T-cell (primary cell): ENCODE measurements around the gene MAMDC2. TPM values are rescaled to one million over a fixed set of nuclear protein-coding genes. Genes with fewer than 3 reads are reported as not detected.

Experiments
- ATAC-seq, 4 experiments: fragments of 200-7000 bp in 3 of 4; fragments of 150-1000 bp in 1 of 4; cut with Tn5 transposase; replicated peaks in 1 of 4; 1 replicate in 3 of 4; 2 replicates in 1 of 4; pipeline ENCODE4 v1.10.0; 2021; ENCODE audit warnings: moderate library complexity in 3 of 4, mild to moderate bottlenecking in 2 of 4, moderate number of reproducible peaks in 1 of 4
- CTCF ChIA-PET, 2 donors: fragments of 300-600 bp; sonication (Branson Sonifier 250); formaldehyde crosslinking; loops; one replicate each; lab custom pipeline; 2022; ENCODE audit warnings: antibody characterized with exemption in 2 of 2; lab: Charles Lee
- POLR2A ChIA-PET, 2 donors: fragments of 300-600 bp; sonication (Branson Sonifier 250); formaldehyde crosslinking; loops; one replicate each; lab custom pipeline; 2022; ENCODE audit warnings: antibody characterized with exemption in 2 of 2; lab: Charles Lee
- DNase-seq, 35 experiments: peaks; one replicate each; pipeline versions ENCODE4 v3.0.0 to v3.0.0-alpha.2; 2013 to 2023
- H3K27ac ChIP-seq: one replicate; pipeline ENCODE4 v1.5.1; 2013; ENCODE audit warnings: low read length
- H3K27me3 ChIP-seq, 2 experiments: replicated peaks in 1 of 2; 1 replicate in 1 of 2; 2 replicates in 1 of 2; pipeline versions ENCODE4 v1.6.1 to v1.7.0; 2013; ENCODE audit warnings: low read length in 1 of 2, mixed read lengths in 1 of 2; ENCODE audit not compliant: control insufficient read depth in 2 of 2, insufficient read depth in 2 of 2; ENCODE audit errors: extremely low read depth in 1 of 2
- H3K36me3 ChIP-seq, 2 donors: 1 replicate in 1 of 2; 2 replicates in 1 of 2; pipeline versions ENCODE4 v1.6.1 to v1.7.0; 2013; ENCODE audit warnings: low read length in 1 of 2; ENCODE audit not compliant: control insufficient read depth in 2 of 2, insufficient read depth in 1 of 2; ENCODE audit errors: extremely low read depth in 1 of 2
- H3K4me1 ChIP-seq, 2 experiments: 1 replicate in 1 of 2; 2 replicates in 1 of 2; pipeline versions ENCODE4 v1.6.1 to v1.7.0; 2013; ENCODE audit warnings: low read length in 2 of 2, mixed read lengths in 1 of 2; ENCODE audit not compliant: insufficient read depth in 2 of 2, control insufficient read depth in 1 of 2; ENCODE audit errors: extremely low read depth in 1 of 2
- H3K4me3 ChIP-seq, 2 donors: 1 replicate in 1 of 2; 2 replicates in 1 of 2; pipeline versions ENCODE4 v1.5.1 to v1.7.0; 2013; ENCODE audit warnings: mild to moderate bottlenecking in 2 of 2, low read length in 1 of 2, moderate library complexity in 1 of 2; ENCODE audit not compliant: control insufficient read depth in 1 of 2; ENCODE audit errors: extremely low read depth in 1 of 2
- H3K9me3 ChIP-seq: 2 replicates; pipeline ENCODE4 v1.7.0; 2013
- H3K27ac Mint-ChIP-seq, 2 donors: one replicate each; pipeline ENCODE4 v1.8.0; 2020 to 2021; ENCODE audit warnings: mild to moderate bottlenecking in 2 of 2, mixed read lengths in 2 of 2
- H3K27me3 Mint-ChIP-seq, 2 donors: one replicate each; pipeline ENCODE4 v1.8.0; 2021 to 2022; ENCODE audit warnings: mixed read lengths in 2 of 2
- H3K36me3 Mint-ChIP-seq: one replicate; pipeline ENCODE4 v1.8.0; 2021; ENCODE audit warnings: mixed read lengths
- H3K4me1 Mint-ChIP-seq, 3 donors: one replicate each; pipeline ENCODE4 v1.8.0; 2020 to 2022; ENCODE audit warnings: mixed read lengths in 3 of 3, mild to moderate bottlenecking in 1 of 3
- H3K4me3 Mint-ChIP-seq, 3 donors: one replicate each; pipeline ENCODE4 v1.8.0; 2020 to 2022; ENCODE audit warnings: mild to moderate bottlenecking in 3 of 3, mixed read lengths in 3 of 3, moderate library complexity in 3 of 3
- H3K9me3 Mint-ChIP-seq, 3 donors: one replicate each; pipeline ENCODE4 v1.8.0; 2020 to 2022; ENCODE audit warnings: mixed read lengths in 3 of 3
- WGBS: methylation state at CpG from one replicate; pipeline ENCODE4 v1.1.5; 2013; ENCODE audit warnings: missing lambda C conversion rate; ENCODE audit not compliant: insufficient coverage; 5-methylcytosine and 5-hydroxymethylcytosine counted together
- total RNA-seq, 35 experiments: library from RNA in 6 of 35; stranded (reverse) in 6 of 35; fragments of 120-200 nt in 1 of 35; gene quantifications; one replicate each; pipeline versions ENCODE4 v1.2.1 to v1.2.4 and lab custom pipeline; 2013 to 2026

MAMDC2 gene
- total RNA-seq, 5 donors from 2014 or later (not counting 1 experiment from before 2014, with no cell fraction given), result 0.09 to 0.19 (median 0.12) TPM; not detected in 2

- H3K9me3 Mint-ChIP-seq, result no peaks in the 10 kb centered on the region
- POLR2A ChIA-PET, result interaction anchor here in 1 of 2 donors (0.5 kb wide), 1 partner anchor 94 kb away, joined by 4 read pairs; no protein-coding TSS in a partner anchor
- H3K27me3 Mint-ChIP-seq, result peaks cover 11 to 32% of the 10 kb centered on the region in 2 donors
- Histone ChIP-seq H3K4me1 (no peaks in the 10 kb centered on the region), H3K27me3 (no peaks in the 10 kb centered on the region), H3K9me3 (no peaks in the 10 kb centered on the region), H3K4me3 (no peak overlapping the region), H3K36me3 (no peaks in the 10 kb centered on the region), H3K27ac (no peak overlapping the region)
- H3K4me3 Mint-ChIP-seq, result no peak overlapping the region
- CTCF ChIA-PET, result no interaction called here
- H3K36me3 Mint-ChIP-seq, result no peaks in the 10 kb centered on the region
- H3K27ac Mint-ChIP-seq, result no peak overlapping the region
- ATAC-seq (no peak), DNase-seq (no peak)
- WGBS, result no CpG with 5 or more reads among the region's 2 CpGs
- peaks cover 0 to 4% (median 0%) of the 10 kb centered on the region in 3 donors for H3K4me1 Mint-ChIP-seq
Measured at GRCh38 chr9:70079417-70080037, 35.9 kb downstream of the MAMDC2 start.

GRCh38 chr9:70080481-70081119 is 37.0 kb downstream of the MAMDC2 start:
- peaks cover 0 to 4% (median 0%) of the 10 kb centered on the region in 3 donors for H3K4me1 Mint-ChIP-seq
- H3K36me3 Mint-ChIP-seq, result no peaks in the 10 kb centered on the region
- Histone ChIP-seq H3K4me1 (no peaks in the 10 kb centered on the region), H3K9me3 (no peaks in the 10 kb centered on the region), H3K36me3 (no peaks in the 10 kb centered on the region), H3K4me3 (no peak overlapping the region), H3K27me3 (no peaks in the 10 kb centered on the region), H3K27ac (no peak overlapping the region)
- no peak overlapping the region for H3K4me3 Mint-ChIP-seq
- DNase-seq (no peak), ATAC-seq (no peak)
- no peak overlapping the region for H3K27ac Mint-ChIP-seq
- peaks cover 16 to 33% of the 10 kb centered on the region in 2 donors for H3K27me3 Mint-ChIP-seq
- CTCF ChIA-PET, result interaction anchor here in 1 of 2 donors (1.4 kb wide), 1 partner anchor 32 kb away, joined by 3 read pairs; no protein-coding TSS in a partner anchor
- POLR2A ChIA-PET, result no interaction called here
- WGBS, result 20% methylated on average over 3 of the region's 5 CpGs
- H3K9me3 Mint-ChIP-seq, result no peaks in the 10 kb centered on the region

GRCh38 chr9:70081120-70081495 is 37.5 kb downstream of the MAMDC2 start:
- POLR2A ChIA-PET, result interaction anchor here in 1 of 2 donors (0.6 kb wide), 1 partner anchor 16 kb away, joined by 3 read pairs; no protein-coding TSS in a partner anchor
- Mint-ChIP-seq H3K36me3 (no peaks in the 10 kb centered on the region), H3K4me3 (no peak overlapping the region), H3K4me1 (peaks cover 0 to 4% (median 0%) of the 10 kb centered on the region in 3 donors), H3K27me3 (peaks cover 16 to 29% of the 10 kb centered on the region in 2 donors), H3K27ac (no peak overlapping the region), H3K9me3 (no peaks in the 10 kb centered on the region)
- no peak overlapping the region for H3K4me3 ChIP-seq
- no peaks in the 10 kb centered on the region for H3K36me3 ChIP-seq
- H3K9me3 ChIP-seq, result no peaks in the 10 kb centered on the region
- 0% methylated on average over 1 of the region's 1 CpG for WGBS
- no peaks in the 10 kb centered on the region for H3K27me3 ChIP-seq
- H3K27ac ChIP-seq, result no peak overlapping the region
- ATAC-seq (no peak), DNase-seq (no peak)
- CTCF ChIA-PET, result interaction anchor here in 1 of 2 donors (0.5 to 1.4 kb wide), 2 partner anchors 32 to 38 kb away, joined by 3 read pairs; no protein-coding TSS in a partner anchor
- no peaks in the 10 kb centered on the region for H3K4me1 ChIP-seq

- Mint-ChIP-seq H3K27me3 (peaks cover 16 to 36% of the 10 kb centered on the region in 2 donors), H3K36me3 (no peaks in the 10 kb centered on the region), H3K4me1 (peaks cover 0 to 4% (median 0%) of the 10 kb centered on the region in 3 donors), H3K27ac (no peak overlapping the region), H3K4me3 (no peak overlapping the region), H3K9me3 (no peaks in the 10 kb centered on the region)
- WGBS, result no CpG with 5 or more reads among the region's 1 CpG
- DNase-seq, result no peak
- Histone ChIP-seq H3K36me3 (no peaks in the 10 kb centered on the region), H3K4me3 (no peak overlapping the region), H3K9me3 (no peaks in the 10 kb centered on the region), H3K27ac (no peak overlapping the region), H3K27me3 (no peaks in the 10 kb centered on the region), H3K4me1 (no peaks in the 10 kb centered on the region)
- CTCF ChIA-PET, result no interaction called here
- ATAC-seq, result no peak
- POLR2A ChIA-PET, result no interaction called here
Measured at GRCh38 chr9:70083429-70083828, 39.8 kb downstream of the MAMDC2 start.

- Mint-ChIP-seq H3K4me1 (peaks cover 0 to 4% (median 0%) of the 10 kb centered on the region in 3 donors), H3K4me3 (no peak overlapping the region), H3K27me3 (peaks cover 20 to 38% of the 10 kb centered on the region in 2 donors), H3K9me3 (no peaks in the 10 kb centered on the region), H3K27ac (no peak overlapping the region), H3K36me3 (no peaks in the 10 kb centered on the region)
- ATAC-seq (no peak), DNase-seq (no peak)
- CTCF ChIA-PET, result no interaction called here
- 57% methylated on average over 2 of the region's 4 CpGs for WGBS
- POLR2A ChIA-PET, result interaction anchor here in 1 of 2 donors (0.5 kb wide), 1 partner anchor 19 kb away, joined by 3 read pairs; no protein-coding TSS in a partner anchor
- Histone ChIP-seq H3K4me3 (no peak overlapping the region), H3K9me3 (no peaks in the 10 kb centered on the region), H3K36me3 (no peaks in the 10 kb centered on the region), H3K27me3 (no peaks in the 10 kb centered on the region), H3K4me1 (no peaks in the 10 kb centered on the region), H3K27ac (no peak overlapping the region)
Measured at GRCh38 chr9:70085241-70085640, 41.6 kb downstream of the MAMDC2 start.

- no peaks in the 10 kb centered on the region for H3K36me3 Mint-ChIP-seq
- H3K27me3 ChIP-seq, result peaks cover 0 to 2% of the 10 kb centered on the region in 2 experiments
- ATAC-seq (no peak), DNase-seq (no peak)
- H3K27me3 Mint-ChIP-seq, result peaks cover 12 to 27% of the 10 kb centered on the region in 2 donors
- no peak overlapping the region for H3K4me3 Mint-ChIP-seq
- H3K4me3 ChIP-seq, result no peak overlapping the region
- CTCF ChIA-PET, result no interaction called here
- H3K36me3 ChIP-seq, result no peaks in the 10 kb centered on the region
- H3K9me3 ChIP-seq, result no peaks in the 10 kb centered on the region
- POLR2A ChIA-PET, result no interaction called here
- H3K4me1 Mint-ChIP-seq, result peaks cover 0 to 10% (median 4%) of the 10 kb centered on the region in 3 donors
- WGBS, result 91% methylated on average over 1 of the region's 2 CpGs
- no peaks in the 10 kb centered on the region for H3K4me1 ChIP-seq
- H3K9me3 Mint-ChIP-seq, result no peaks in the 10 kb centered on the region
- H3K27ac Mint-ChIP-seq, result no peak overlapping the region
- no peak overlapping the region for H3K27ac ChIP-seq
Measured at GRCh38 chr9:70091103-70091502, 47.5 kb downstream of the MAMDC2 start.
